ENCODE data around the gene FEN1.

FEN1 gene

GRCh38 chr11:61846362-61847020 lies 53.8 kb downstream of the FEN1 start:
- TF ChIP-seq CTCF (IDR thresholded peaks at IDR 0.05; ENCODE audit: poor library complexity, severe bottlenecking), result no peak
- no peaks in the 10 kb centered on the region for H3K9me3 ChIP-seq (ENCODE audit: severe bottlenecking)
- DNase-seq (ENCODE audit: low spot score) (no peak), ATAC-seq (ENCODE audit: low read depth) (no peak)
- no peaks in the 10 kb centered on the region for H3K4me1 ChIP-seq (ENCODE audit: insufficient read depth, poor library complexity, severe bottlenecking)
- H3K27me3 ChIP-seq (ENCODE audit: insufficient read depth, poor library complexity, severe bottlenecking), result no peaks in the 10 kb centered on the region
- H3K27ac ChIP-seq (ENCODE audit: poor library complexity, severe bottlenecking), result no peak overlapping the region
- no peak overlapping the region for H3K4me3 ChIP-seq (ENCODE audit: severe bottlenecking)
- peaks cover 89% of the 10 kb centered on the region for H3K36me3 ChIP-seq (ENCODE audit: low read depth)
